PC-3 (cell line): ENCODE measurements around the gene PHF2. TPM values are rescaled to one million over a fixed set of nuclear protein-coding genes. Genes with fewer than 3 reads are reported as not detected.
"Not testable (repeated sequence)": the region's sequence is repeated elsewhere in the genome, so short reads cannot be mapped to it uniquely, and the experiment has no call there.

Source experiments
- ATAC-seq: fragments of 200-7000 bp; cut with Tn5 transposase; 2 replicates; pipeline ENCODE4 v1.9.1; 2020; ENCODE audit warnings: mild to moderate bottlenecking, moderate library complexity
- BruUV-seq: library from RNA; stranded (reverse); fragments of 400-500 nt; replicated peaks from 2 replicates; lab custom pipeline; 2021; lab: Mats Ljungman, UMichigan
- CTCF ChIA-PET: fragments of 300-600 bp; sonication (Branson Sonifier 250); formaldehyde crosslinking; loops from one replicate; lab custom pipeline; 2022; ENCODE audit warnings: antibody characterized with exemption; lab: Charles Lee
- POLR2A ChIA-PET: fragments of 300-600 bp; sonication (Branson Sonifier 250); formaldehyde crosslinking; loops from one replicate; lab custom pipeline; 2022; ENCODE audit warnings: antibody characterized with exemption; ENCODE audit not compliant: unreplicated experiment; lab: Charles Lee
- DNase-seq: peaks from one replicate; pipeline ENCODE4 v3.0.0-alpha.2; 2015
- H2AFZ ChIP-seq: fragments of 300-600 bp; sonication (generic); 2 replicates; pipeline ENCODE4 v1.6.0; 2016; ENCODE audit warnings: antibody characterized with exemption, low read length
- H3F3A ChIP-seq: fragments of 300-600 bp; sonication (generic); one replicate; pipeline ENCODE4 v1.6.0; 2017; ENCODE audit warnings: antibody characterized with exemption, low read length, control low read depth, mild to moderate bottlenecking; ENCODE audit not compliant: unreplicated experiment
- H3K27ac ChIP-seq: fragments of 300-600 bp; sonication (generic); 2 replicates; pipeline ENCODE4 v1.5.1; 2016; ENCODE audit warnings: mild to moderate bottlenecking, low read length
- H3K27me3 ChIP-seq: fragments of 300-600 bp; sonication (generic); 2 replicates; pipeline ENCODE4 v1.6.1; 2016; ENCODE audit warnings: low read length, mixed read lengths
- H3K36me3 ChIP-seq: fragments of 300-600 bp; sonication (generic); 2 replicates; pipeline ENCODE4 v1.6.1; 2016; ENCODE audit warnings: low read depth, mixed run types, low read length, mixed read lengths
- H3K4me1 ChIP-seq: fragments of 300-600 bp; sonication (generic); 2 replicates; pipeline ENCODE4 v1.5.1; 2016; ENCODE audit warnings: low read length; ENCODE audit not compliant: insufficient read depth
- H3K4me2 ChIP-seq: fragments of 300-600 bp; sonication (generic); 2 replicates; pipeline ENCODE4 v1.6.0; 2016; ENCODE audit warnings: low read length
- H3K4me3 ChIP-seq: fragments of 300-600 bp; sonication (generic); 2 replicates; pipeline ENCODE4 v1.5.1; 2016; ENCODE audit warnings: mild to moderate bottlenecking, low read length, mixed read lengths
- H3K79me2 ChIP-seq: fragments of 300-600 bp; sonication (generic); 2 replicates; pipeline ENCODE4 v1.6.1; 2017; ENCODE audit warnings: low read length, mixed read lengths
- H3K9ac ChIP-seq: fragments of 300-600 bp; sonication (generic); 2 replicates; pipeline ENCODE4 v1.6.0; 2016; ENCODE audit warnings: mild to moderate bottlenecking, low read length
- H3K9me2 ChIP-seq: fragments of 300-600 bp; sonication (generic); replicated peaks from 2 replicates; pipeline ENCODE4 v1.6.1; 2016; ENCODE audit warnings: mixed run types, low read length, mixed read lengths
- H3K9me3 ChIP-seq: fragments of 300-600 bp; sonication (generic); 2 replicates; pipeline ENCODE4 v1.6.1; 2016; ENCODE audit warnings: low read length, mixed read lengths
- H4K20me1 ChIP-seq: fragments of 300-600 bp; sonication (generic); 2 replicates; pipeline ENCODE4 v1.6.1; 2016; ENCODE audit warnings: low read length, mixed read lengths
- EZH2 ChIP-seq: fragments of 300-600 bp; sonication (generic); IDR thresholded peaks from one replicate; pipeline ENCODE4 v1.6.1; 2017; ENCODE audit warnings: antibody characterized with exemption, mild to moderate bottlenecking, low read length; ENCODE audit not compliant: unreplicated experiment
- EZH2phosphoT487 ChIP-seq: fragments of 300-600 bp; sonication (generic); IDR thresholded peaks from 2 replicates; pipeline ENCODE4 v1.6.1; 2018; ENCODE audit warnings: mild to moderate bottlenecking, antibody characterized with exemption, low read length, borderline replicate concordance
- intact Hi-C: fragments of 100-400 bp; cut with micrococcal nuclease; formaldehyde crosslinking; loops from 2 replicates; pipeline ENCODE4 v1.9.0; 2023
- total RNA-seq: library from RNA; depleted of rRNA; stranded (reverse); fragments of >200 nt; gene quantifications from 2 replicates; pipeline ENCODE4 v1.2.3, GENCODE V29; 2014
- TF ChIP-seq, protein P1 (sequence below): fragments of 300-600 bp; sonication (generic); conservative IDR thresholded peaks from 2 replicates; pipeline ENCODE4 v1.5.1; 2017; ENCODE audit warnings: antibody characterized with exemption, low read depth, mild to moderate bottlenecking, low read length

PHF2 gene
- total RNA-seq, 1 experiment from 2014 or later = 10.6 TPM

DNA sequence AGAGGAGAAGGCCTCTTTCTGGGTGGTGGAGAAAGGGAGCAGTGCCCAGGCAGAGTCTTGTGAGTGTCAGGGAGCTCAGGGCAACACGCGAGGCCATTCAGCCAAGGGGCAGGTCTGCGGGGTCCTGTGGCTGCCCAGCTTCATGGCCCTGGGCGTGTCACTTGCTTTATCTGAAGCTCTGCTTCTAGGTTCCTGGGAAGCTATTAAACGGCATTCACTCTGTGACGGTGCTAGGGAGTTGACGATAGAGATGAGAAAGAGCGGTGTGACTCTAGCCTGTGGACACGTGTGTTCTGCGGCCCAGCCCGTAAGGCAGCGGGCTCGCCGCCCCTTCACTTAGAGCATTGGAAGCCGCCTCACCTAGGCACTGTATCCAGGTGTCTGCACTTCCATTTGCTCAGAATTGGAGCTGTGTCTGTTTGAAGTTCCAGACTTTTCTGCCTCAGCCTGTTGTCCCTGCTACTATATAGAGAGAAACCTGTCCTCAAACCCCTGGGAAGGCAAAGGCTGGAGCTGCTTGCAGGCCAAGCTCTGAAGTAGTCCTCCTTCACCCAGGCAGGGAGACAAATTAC, 88.3 kb downstream of the PHF2 start:
- Histone ChIP-seq H3K4me2 (no peak overlapping the region), H2AFZ (no peak overlapping the region), H3K9me3 (no peaks in the 10 kb centered on the region), H3K79me2 (no peaks in the 10 kb centered on the region), H3K9ac (no peak overlapping the region), H4K20me1 (no peaks in the 10 kb centered on the region), H3K27ac (no peak overlapping the region), H3K9me2 (no peaks in the 10 kb centered on the region), H3K4me3 (no peak overlapping the region), H3K27me3 (no peaks in the 10 kb centered on the region), H3K4me1 (no peaks in the 10 kb centered on the region), H3F3A (no peaks in the 10 kb centered on the region), H3K36me3 (no peaks in the 10 kb centered on the region)
- BruUV-seq = no TSS peak
- intact Hi-C loops = no loop called here
- DNase-seq (no peak), ATAC-seq (no peak)
- POLR2A ChIA-PET = no interaction called here
- TF ChIP-seq, protein P1, sequence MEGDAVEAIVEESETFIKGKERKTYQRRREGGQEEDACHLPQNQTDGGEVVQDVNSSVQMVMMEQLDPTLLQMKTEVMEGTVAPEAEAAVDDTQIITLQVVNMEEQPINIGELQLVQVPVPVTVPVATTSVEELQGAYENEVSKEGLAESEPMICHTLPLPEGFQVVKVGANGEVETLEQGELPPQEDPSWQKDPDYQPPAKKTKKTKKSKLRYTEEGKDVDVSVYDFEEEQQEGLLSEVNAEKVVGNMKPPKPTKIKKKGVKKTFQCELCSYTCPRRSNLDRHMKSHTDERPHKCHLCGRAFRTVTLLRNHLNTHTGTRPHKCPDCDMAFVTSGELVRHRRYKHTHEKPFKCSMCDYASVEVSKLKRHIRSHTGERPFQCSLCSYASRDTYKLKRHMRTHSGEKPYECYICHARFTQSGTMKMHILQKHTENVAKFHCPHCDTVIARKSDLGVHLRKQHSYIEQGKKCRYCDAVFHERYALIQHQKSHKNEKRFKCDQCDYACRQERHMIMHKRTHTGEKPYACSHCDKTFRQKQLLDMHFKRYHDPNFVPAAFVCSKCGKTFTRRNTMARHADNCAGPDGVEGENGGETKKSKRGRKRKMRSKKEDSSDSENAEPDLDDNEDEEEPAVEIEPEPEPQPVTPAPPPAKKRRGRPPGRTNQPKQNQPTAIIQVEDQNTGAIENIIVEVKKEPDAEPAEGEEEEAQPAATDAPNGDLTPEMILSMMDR = no peak
- TF ChIP-seq EZH2 (no peak), EZH2phosphoT487 (no peak)
- CTCF ChIA-PET = no interaction called here

DNA sequence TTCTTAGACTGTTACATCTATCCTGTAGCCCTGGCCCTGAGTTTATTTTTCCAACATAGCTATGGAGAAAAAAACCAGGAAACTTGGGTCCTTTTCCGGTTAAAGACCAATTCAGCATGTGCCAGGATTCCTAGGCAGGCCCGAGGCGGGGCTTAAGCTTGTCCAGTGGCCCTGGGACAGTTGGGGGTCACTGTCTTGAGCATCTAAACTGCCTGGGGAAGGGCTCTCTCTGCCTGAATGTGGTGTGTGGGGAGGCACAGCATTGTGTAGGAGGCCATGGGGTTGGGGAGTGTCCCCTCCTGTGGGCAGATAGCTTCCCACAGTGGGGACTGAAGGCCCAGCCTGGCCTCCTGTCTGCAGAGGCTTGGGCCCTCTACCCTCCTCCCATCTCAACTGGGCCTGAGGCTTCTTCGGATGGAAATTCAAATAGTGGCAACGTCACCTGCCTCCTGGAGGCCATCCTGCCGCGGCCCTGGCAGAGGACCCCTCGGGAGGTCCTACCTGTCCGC, 88.8 kb downstream of the PHF2 start:
- H3K27me3 ChIP-seq = no peaks in the 10 kb centered on the region
- intact Hi-C loops = no loop called here
- no peak overlapping the region for H3K27ac ChIP-seq
- CTCF ChIA-PET = no interaction called here
- no peaks in the 10 kb centered on the region for H3F3A ChIP-seq
- no peaks in the 10 kb centered on the region for H3K79me2 ChIP-seq
- H3K9me2 ChIP-seq = no peaks in the 10 kb centered on the region
- no peaks in the 10 kb centered on the region for H3K4me1 ChIP-seq
- TF ChIP-seq, protein P1 = no peak
- TF ChIP-seq EZH2 (no peak), EZH2phosphoT487 (no peak)
- POLR2A ChIA-PET = no interaction called here
- H3K4me3 ChIP-seq = no peak overlapping the region
- ATAC-seq (no peak), DNase-seq (no peak)
- no peak overlapping the region for H3K9ac ChIP-seq
- no peaks in the 10 kb centered on the region for H4K20me1 ChIP-seq
- H3K9me3 ChIP-seq = no peaks in the 10 kb centered on the region
- no peak overlapping the region for H2AFZ ChIP-seq
- H3K4me2 ChIP-seq = no peak overlapping the region
- BruUV-seq = no TSS peak
- no peaks in the 10 kb centered on the region for H3K36me3 ChIP-seq

DNA sequence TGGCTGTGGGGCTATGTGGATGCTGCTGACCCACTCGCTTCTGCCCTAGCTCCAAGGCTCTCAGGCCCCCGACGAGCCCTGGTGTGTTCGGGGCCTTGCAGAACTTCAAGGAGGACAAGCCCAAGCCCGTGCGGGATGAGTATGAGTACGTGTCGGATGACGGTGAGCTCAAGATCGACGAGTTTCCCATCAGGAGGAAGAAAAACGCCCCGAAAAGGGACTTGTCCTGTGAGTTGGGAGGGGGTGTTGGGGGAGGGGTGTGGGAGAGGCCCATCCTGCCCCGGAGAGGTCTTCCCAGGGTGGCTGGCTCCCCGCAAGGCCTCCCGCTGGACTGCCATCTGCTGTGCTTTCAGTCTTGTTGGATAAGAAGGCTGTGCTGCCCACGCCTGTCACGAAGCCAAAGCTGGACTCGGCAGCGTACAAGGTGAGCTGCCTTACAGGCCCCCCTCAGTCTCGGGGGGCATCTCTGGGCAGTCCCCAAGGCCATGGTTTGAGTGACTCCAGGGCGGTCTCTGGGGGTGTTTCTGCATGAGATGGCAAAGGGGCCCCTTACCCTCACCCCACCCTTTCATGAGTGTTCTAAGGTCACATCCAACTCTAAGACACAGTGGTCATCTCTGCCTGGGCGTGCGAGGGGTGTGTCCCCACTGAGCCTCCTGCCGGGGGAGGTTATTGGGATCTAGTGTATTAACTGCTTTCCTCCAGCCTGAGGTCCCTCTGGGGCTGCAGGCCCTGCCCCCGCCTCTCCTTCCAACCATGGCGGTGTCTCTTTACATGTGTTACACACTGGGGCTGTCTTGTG, 89.5 kb downstream of the PHF2 start:
- Histone ChIP-seq H3K27me3 (no peaks in the 10 kb centered on the region), H3K9me3 (no peaks in the 10 kb centered on the region), H3K79me2 (no peaks in the 10 kb centered on the region), H3K4me1 (no peaks in the 10 kb centered on the region), H4K20me1 (no peaks in the 10 kb centered on the region), H3K4me3 (no peak overlapping the region), H3K9ac (no peak overlapping the region), H2AFZ (no peak overlapping the region), H3K9me2 (no peaks in the 10 kb centered on the region), H3K27ac (no peak overlapping the region), H3K4me2 (no peak overlapping the region), H3K36me3 (no peaks in the 10 kb centered on the region), H3F3A (no peaks in the 10 kb centered on the region)
- TF ChIP-seq, protein P1 = no peak
- ChIA-PET POLR2A (no interaction called here), CTCF (no interaction called here)
- no TSS peak for BruUV-seq
- no peak for ATAC-seq
- intact Hi-C loops = no loop called here
- DNase-seq = no peak

DNA sequence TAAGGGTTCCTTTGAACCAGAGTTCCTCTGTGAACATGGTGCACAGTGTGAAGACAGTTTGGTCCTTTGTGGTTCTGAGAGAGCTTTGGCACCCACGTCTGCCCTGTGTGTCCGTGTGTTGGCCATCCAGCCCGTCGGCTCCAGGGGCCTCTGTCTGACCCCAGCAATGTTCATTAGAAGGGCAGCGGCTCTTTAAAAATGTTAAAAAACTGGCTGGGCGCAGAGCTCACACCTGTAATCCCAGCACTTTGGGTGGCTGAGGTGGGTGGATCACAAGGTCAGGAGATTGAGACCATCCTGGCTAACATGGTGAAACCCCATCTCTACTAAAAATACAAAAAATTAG, 90.0 kb downstream of the PHF2 start:
- H3K9me3 ChIP-seq, H3K27ac ChIP-seq, H3K9me2 ChIP-seq, POLR2A ChIA-PET, ATAC-seq, H3K4me1 ChIP-seq, intact Hi-C loops, H3K27me3 ChIP-seq, H3K36me3 ChIP-seq, H3K4me2 ChIP-seq, H3K4me3 ChIP-seq, H4K20me1 ChIP-seq, BruUV-seq, CTCF ChIA-PET, H3K79me2 ChIP-seq, DNase-seq, H3F3A ChIP-seq, H3K9ac ChIP-seq, H2AFZ ChIP-seq: not testable (repeated sequence)
